ENCODE data around the gene CD1B.

- no peak for TF ChIP-seq TAF1 (IDR thresholded peaks at IDR 0.05; ENCODE audit: low read depth, low read length)
- no peak for TF ChIP-seq POLR2A (IDR thresholded peaks at IDR 0.05; ENCODE audit: low read depth, low read length)
These were observed 40.9 kb downstream of the CD1B start for GRCh38 chr1:158290321-158290844.
